Effector memory CD4-positive, alpha-beta T cell (primary cell): ENCODE data around the gene STK32B.
"Not testable (repeated sequence)": the region's sequence is repeated elsewhere in the genome, so short reads cannot be mapped to it uniquely, and the experiment has no call there.

Experiments
- DNase-seq, 3 donors: peaks; one replicate each; pipeline ENCODE4 v3.0.0-alpha.2; 2020
- H3K27ac ChIP-seq: 2 replicates; pipeline ENCODE4 v1.7.0; 2013; ENCODE audit warnings: mild to moderate bottlenecking, low read length, moderate library complexity; ENCODE audit not compliant: insufficient read depth, poor library complexity, severe bottlenecking
- H3K27me3 ChIP-seq: replicated peaks from 2 replicates; pipeline ENCODE4 v1.7.0; 2013; ENCODE audit warnings: mild to moderate bottlenecking, low read length; ENCODE audit not compliant: insufficient read depth, control insufficient read depth, poor library complexity, severe bottlenecking
- H3K36me3 ChIP-seq: 2 replicates; pipeline ENCODE4 v1.7.0; 2013; ENCODE audit warnings: mild to moderate bottlenecking, low read length, moderate library complexity; ENCODE audit not compliant: control insufficient read depth, insufficient read depth
- H3K4me1 ChIP-seq: 2 replicates; pipeline ENCODE4 v1.7.0; 2013; ENCODE audit warnings: low read length, mild to moderate bottlenecking; ENCODE audit not compliant: control insufficient read depth, insufficient read depth, poor library complexity, severe bottlenecking
- H3K4me3 ChIP-seq: 2 replicates; pipeline ENCODE4 v1.7.0; 2013; ENCODE audit warnings: low read length, low read depth, mild to moderate bottlenecking; ENCODE audit not compliant: insufficient read depth, poor library complexity, severe bottlenecking
- H3K9me3 ChIP-seq: 2 replicates; pipeline ENCODE4 v1.7.0; 2013; ENCODE audit warnings: mild to moderate bottlenecking, low read length, moderate library complexity; ENCODE audit not compliant: control insufficient read depth

Gene STK32B

GRCh38 chr4:5260121-5260520, 208.8 kb downstream of the STK32B start:
- Histone ChIP-seq H3K9me3 (no peaks in the 10 kb centered on the region), H3K4me1 (no peaks in the 10 kb centered on the region), H3K4me3 (no peak overlapping the region), H3K27ac (no peak overlapping the region), H3K27me3 (no peaks in the 10 kb centered on the region), H3K36me3 (no peaks in the 10 kb centered on the region)
- DNase-seq: no peak

DNA sequence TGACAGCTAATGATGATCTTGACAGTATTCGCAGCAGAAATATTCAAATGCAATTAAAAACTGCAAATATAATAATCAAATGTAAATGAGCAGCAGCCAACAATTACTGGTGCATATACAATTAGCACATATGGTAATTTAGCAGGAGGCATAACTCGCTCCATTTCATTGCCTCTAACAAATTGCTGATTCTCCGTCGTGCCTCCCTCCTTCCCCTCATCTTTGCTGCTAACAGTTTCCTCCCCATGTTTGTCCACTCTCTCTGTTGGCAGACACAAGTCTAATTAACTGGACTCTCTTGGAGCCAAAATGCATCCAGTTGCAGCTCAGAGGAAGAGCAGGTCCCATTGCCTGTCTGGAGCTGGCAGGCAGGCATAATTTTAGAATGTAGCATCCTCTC, 210.6 kb downstream of the STK32B start:
- no peaks in the 10 kb centered on the region for H3K9me3 ChIP-seq
- DNase-seq: no peak
- H3K27me3 ChIP-seq: no peaks in the 10 kb centered on the region
- no peaks in the 10 kb centered on the region for H3K4me1 ChIP-seq
- H3K4me3 ChIP-seq: no peak overlapping the region
- no peaks in the 10 kb centered on the region for H3K36me3 ChIP-seq
- H3K27ac ChIP-seq: no peak overlapping the region

DNA sequence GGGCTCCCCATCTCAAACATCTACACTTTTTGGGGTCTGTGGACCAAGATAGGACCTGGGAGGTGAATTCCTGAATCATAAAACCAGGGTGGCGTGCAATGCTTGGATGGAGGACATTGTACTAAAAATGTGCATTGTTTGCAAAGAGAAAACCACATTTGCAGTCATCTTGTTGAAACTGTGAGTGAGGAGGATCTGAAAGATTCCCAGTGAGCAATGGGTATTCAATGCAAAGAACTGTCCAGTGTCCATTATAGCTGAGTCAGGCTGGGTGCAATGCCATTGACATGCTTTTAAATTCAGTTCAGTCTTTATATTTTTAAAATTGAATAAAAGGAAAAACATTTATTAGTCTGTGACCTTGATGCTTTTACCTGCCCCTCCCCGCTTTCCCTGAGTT, 215.7 kb downstream of the STK32B start:
- Histone ChIP-seq H3K27me3 (no peaks in the 10 kb centered on the region), H3K36me3 (no peaks in the 10 kb centered on the region), H3K4me1 (no peaks in the 10 kb centered on the region), H3K27ac (no peak overlapping the region), H3K4me3 (no peak overlapping the region), H3K9me3 (no peaks in the 10 kb centered on the region)
- DNase-seq: no peak

- Histone ChIP-seq H3K27me3 (no peaks in the 10 kb centered on the region), H3K4me1 (no peaks in the 10 kb centered on the region), H3K36me3 (no peaks in the 10 kb centered on the region), H3K4me3 (no peak overlapping the region), H3K9me3 (no peaks in the 10 kb centered on the region), H3K27ac (no peak overlapping the region)
- DNase-seq: no peak
Measured at GRCh38 chr4:5267408-5267807, 216.1 kb downstream of the STK32B start.

DNA sequence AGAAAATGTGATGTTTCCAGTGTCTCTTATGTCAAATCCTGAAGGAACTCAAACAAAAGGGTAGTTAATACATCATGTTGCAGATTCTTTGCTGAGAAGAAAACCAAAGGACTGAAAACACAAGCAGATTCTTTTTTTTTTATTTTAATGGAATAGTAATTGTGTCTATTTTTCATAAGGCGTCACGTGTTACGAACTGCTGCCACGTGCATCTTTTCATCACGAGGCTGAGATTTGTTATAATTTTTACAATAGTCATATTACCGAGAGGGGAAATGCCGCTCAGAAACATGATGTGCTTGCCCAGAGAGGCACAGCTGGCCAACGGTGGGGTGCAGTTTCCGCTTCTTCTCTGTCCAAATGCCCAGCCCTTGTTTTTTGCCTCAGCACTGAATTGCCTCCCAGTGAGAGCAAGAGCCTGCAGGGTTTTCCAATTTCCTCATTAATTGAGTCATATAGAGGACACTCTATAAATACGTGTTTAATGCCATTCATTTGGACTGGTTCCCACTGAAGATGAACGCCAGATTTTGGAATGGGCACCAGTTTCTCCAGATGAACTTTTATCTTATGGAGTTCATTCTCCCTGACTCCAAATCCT, 225.3 kb downstream of the STK32B start:
- Histone ChIP-seq H3K27ac (no peak overlapping the region), H3K27me3 (no peaks in the 10 kb centered on the region), H3K4me1 (no peaks in the 10 kb centered on the region)

DNA sequence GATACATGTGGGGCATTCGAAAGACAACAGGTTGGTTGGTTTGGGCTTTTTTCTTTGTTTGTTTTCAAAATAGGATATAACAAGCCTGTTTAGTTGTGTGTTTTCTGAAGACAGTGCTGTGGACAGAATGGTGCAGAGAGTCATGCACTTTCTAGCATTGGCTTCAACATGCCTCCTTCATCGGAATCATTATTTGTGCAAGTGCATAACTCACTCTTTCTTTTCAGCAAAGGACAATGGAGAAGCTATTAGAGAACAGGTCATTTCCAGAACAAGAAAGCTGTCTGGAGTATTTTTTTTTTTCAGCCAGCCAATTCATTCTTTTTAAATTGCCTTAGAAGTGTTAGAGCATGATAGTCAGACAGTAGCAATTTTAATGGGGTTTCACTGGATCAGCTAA, 225.8 kb downstream of the STK32B start:
- no peaks in the 10 kb centered on the region for H3K36me3 ChIP-seq
- H3K4me3 ChIP-seq: no peak overlapping the region
- DNase-seq: no peak
- no peak overlapping the region for H3K27ac ChIP-seq
- H3K27me3 ChIP-seq: no peaks in the 10 kb centered on the region
- no peaks in the 10 kb centered on the region for H3K4me1 ChIP-seq
- no peaks in the 10 kb centered on the region for H3K9me3 ChIP-seq

More for the DNA sequence above, 225.3 kb downstream of the STK32B start:
- Histone ChIP-seq H3K4me3 (no peak overlapping the region), H3K9me3 (no peaks in the 10 kb centered on the region), H3K36me3 (no peaks in the 10 kb centered on the region)
- no peak for DNase-seq

DNA sequence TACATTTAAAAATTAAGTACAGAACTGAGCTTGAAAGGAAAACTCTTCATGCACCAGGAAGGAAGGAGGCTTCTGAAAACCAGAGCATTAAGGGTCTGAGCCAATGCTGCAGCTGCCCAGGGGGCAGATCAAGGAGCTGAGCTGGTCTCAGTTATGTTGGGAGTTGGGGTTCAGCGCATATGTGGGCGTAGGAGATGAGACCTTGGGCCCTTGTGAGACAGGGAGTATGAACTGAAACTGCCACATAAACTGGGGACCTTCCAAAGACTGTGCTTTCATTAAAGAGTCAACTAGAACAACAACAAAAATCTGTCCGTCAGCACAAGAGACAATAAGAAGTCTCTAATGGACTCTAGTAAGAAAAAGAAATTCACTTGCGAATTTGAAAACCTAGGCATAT, 226.9 kb downstream of the STK32B start:
- Histone ChIP-seq H3K9me3 (no peaks in the 10 kb centered on the region), H3K36me3 (no peaks in the 10 kb centered on the region), H3K4me3 (no peak overlapping the region), H3K4me1 (no peaks in the 10 kb centered on the region), H3K27ac (no peak overlapping the region), H3K27me3 (no peaks in the 10 kb centered on the region)
- no peak for DNase-seq

DNA sequence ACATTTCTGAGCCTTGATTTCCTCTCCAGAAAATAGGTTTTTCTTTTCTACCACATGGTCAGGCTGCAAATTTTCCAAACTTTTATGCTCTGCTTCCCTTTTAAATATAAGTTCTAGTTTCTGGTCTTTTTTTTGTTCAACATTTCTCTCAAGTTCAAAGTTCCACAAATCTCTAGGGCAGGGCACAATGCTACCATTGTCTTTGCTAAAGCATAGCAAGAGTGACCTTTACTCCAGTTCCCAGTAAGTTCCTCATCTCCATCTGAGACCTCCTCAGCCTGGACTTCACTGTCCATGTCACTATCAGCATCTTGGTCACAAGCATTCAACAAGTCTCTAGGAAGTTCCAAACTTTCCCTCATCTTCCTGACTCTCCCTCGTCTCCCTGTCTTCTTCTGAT, 228.8 kb downstream of the STK32B start:
- H3K4me1 ChIP-seq, H3K27me3 ChIP-seq, H3K27ac ChIP-seq, H3K4me3 ChIP-seq, H3K36me3 ChIP-seq, H3K9me3 ChIP-seq, DNase-seq: not testable (repeated sequence)

GRCh38 chr4:5280828-5281227, 229.5 kb downstream of the STK32B start:
- no peak overlapping the region for H3K4me3 ChIP-seq
- no peak for DNase-seq
- no peaks in the 10 kb centered on the region for H3K27me3 ChIP-seq
- no peak overlapping the region for H3K27ac ChIP-seq
- no peaks in the 10 kb centered on the region for H3K4me1 ChIP-seq
- H3K36me3 ChIP-seq: no peaks in the 10 kb centered on the region
- H3K9me3 ChIP-seq: no peaks in the 10 kb centered on the region

- no peak overlapping the region for H3K4me3 ChIP-seq
- no peaks in the 10 kb centered on the region for H3K36me3 ChIP-seq
- no peak for DNase-seq
- no peaks in the 10 kb centered on the region for H3K9me3 ChIP-seq
- H3K27me3 ChIP-seq: no peaks in the 10 kb centered on the region
- H3K4me1 ChIP-seq: no peaks in the 10 kb centered on the region
- H3K27ac ChIP-seq: no peak overlapping the region
Measured at GRCh38 chr4:5283837-5284236, 232.6 kb downstream of the STK32B start.
